Erythroblast (primary cell): Measurements from ENCODE around the gene INCENP.

Source experiments
- GATA1 ChIP-seq: IDR thresholded peaks from 2 replicates; pipeline ENCODE4 v1.6.1; 2011; ENCODE audit warnings: low read depth, mild to moderate bottlenecking, control low read depth, low read length, moderate library complexity
- POLR2A ChIP-seq: IDR thresholded peaks from 2 replicates; pipeline ENCODE4 v1.6.1; 2011; ENCODE audit warnings: mild to moderate bottlenecking, low read length

DNA sequence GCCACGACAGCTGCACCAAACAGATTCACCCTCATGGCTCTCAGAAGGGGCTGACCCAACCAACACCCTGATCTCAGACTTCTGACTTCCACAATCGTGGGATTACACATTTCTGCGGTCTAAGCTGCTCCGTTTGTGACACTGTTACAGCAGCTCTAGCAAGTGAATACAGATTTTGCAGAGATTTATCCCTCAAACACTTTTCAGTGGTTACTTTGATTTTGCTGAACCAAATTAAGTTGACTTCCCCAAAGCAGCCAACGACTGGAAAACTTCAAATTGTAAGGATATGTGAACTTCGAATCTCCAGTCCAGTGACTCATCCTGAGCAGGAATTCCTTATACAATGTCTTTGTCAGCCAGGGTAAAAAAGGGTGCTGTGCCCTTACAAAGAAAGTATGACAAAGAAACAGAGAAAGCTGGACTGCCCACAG is 14.8 kb upstream of the INCENP start:
- TF ChIP-seq POLR2A, result no peak
- TF ChIP-seq GATA1, result no peak
